CD4-positive, CD25-positive, alpha-beta regulatory T cell (primary cell): ENCODE results near the gene PCDHA13. TPM values are rescaled to one million over a fixed set of nuclear protein-coding genes. Genes with fewer than 3 reads are reported as not detected.

Experiments
- ATAC-seq, 2 donors: fragments of 150-1000 bp; cut with Tn5 transposase; one replicate each; pipeline ENCODE4 v1.10.0; 2021; ENCODE audit warnings: low read depth in 2 of 2, moderate number of reproducible peaks in 2 of 2, moderate library complexity in 1 of 2
- DNase-seq, 3 donors: peaks; one replicate each; pipeline versions ENCODE4 v3.0.0 to v3.0.0-alpha.2; 2012 to 2022; ENCODE audit warnings: mixed read lengths in 1 of 3
- H3K27ac ChIP-seq: one replicate; pipeline ENCODE4 v1.7.0; 2013; ENCODE audit warnings: mild to moderate bottlenecking, low read length; ENCODE audit not compliant: insufficient read depth, poor library complexity, severe bottlenecking
- H3K27me3 ChIP-seq: one replicate; pipeline ENCODE4 v1.7.0; 2013; ENCODE audit warnings: low read length; ENCODE audit not compliant: control insufficient read depth, insufficient read depth
- H3K36me3 ChIP-seq: one replicate; pipeline ENCODE4 v1.7.0; 2013; ENCODE audit warnings: mild to moderate bottlenecking, low read length, moderate library complexity; ENCODE audit not compliant: control insufficient read depth, insufficient read depth
- H3K4me1 ChIP-seq: 2 replicates; pipeline ENCODE4 v1.7.0; 2013; ENCODE audit warnings: mild to moderate bottlenecking, low read length; ENCODE audit not compliant: insufficient read depth, control insufficient read depth, poor library complexity, severe bottlenecking
- H3K4me3 ChIP-seq: one replicate; pipeline ENCODE4 v1.7.0; 2013; ENCODE audit warnings: low read depth, mild to moderate bottlenecking, low read length, moderate library complexity
- H3K9me3 ChIP-seq, 2 experiments: 1 replicate in 1 of 2; 2 replicates in 1 of 2; pipeline ENCODE4 v1.7.0; 2013; ENCODE audit warnings: low read length in 2 of 2, mild to moderate bottlenecking in 1 of 2, moderate library complexity in 1 of 2; ENCODE audit not compliant: control insufficient read depth in 2 of 2
- H3K27ac Mint-ChIP-seq, 3 donors: one replicate each; pipeline ENCODE4 v1.8.0; 2020 to 2022; ENCODE audit warnings: mild to moderate bottlenecking in 3 of 3, mixed read lengths in 3 of 3, moderate library complexity in 2 of 3
- H3K27me3 Mint-ChIP-seq: one replicate; pipeline ENCODE4 v1.8.0; 2022; ENCODE audit warnings: mild to moderate bottlenecking, mixed read lengths
- H3K36me3 Mint-ChIP-seq: one replicate; pipeline ENCODE4 v1.8.0; 2020; ENCODE audit warnings: mixed read lengths
- H3K4me1 Mint-ChIP-seq, 4 donors: one replicate each; pipeline ENCODE4 v1.8.0; 2020 to 2022; ENCODE audit warnings: mixed read lengths in 4 of 4, mild to moderate bottlenecking in 1 of 4
- H3K4me3 Mint-ChIP-seq, 4 donors: one replicate each; pipeline ENCODE4 v1.8.0; 2020 to 2022; ENCODE audit warnings: mild to moderate bottlenecking in 4 of 4, mixed read lengths in 4 of 4, moderate library complexity in 3 of 4
- H3K9me3 Mint-ChIP-seq, 7 donors: one replicate each; pipeline ENCODE4 v1.8.0; 2020 to 2022; ENCODE audit warnings: mixed read lengths in 7 of 7, mild to moderate bottlenecking in 3 of 7, moderate library complexity in 2 of 7
- polyA plus RNA-seq, 4 donors: library from polyadenylated mRNA; unstranded; fragments of 300-500 nt; fragmentation: Illumina TruSeq; gene quantifications; one replicate each; pipeline ENCODE4 v1.2.3, GENCODE V29; 2021
- total RNA-seq: library from RNA; stranded (reverse); gene quantifications from one replicate; pipeline ENCODE4 v1.2.3, GENCODE V29; 2022

Gene PCDHA13
- total and polyA plus RNA-seq, 5 donors from 2014 or later: not detected

DNA sequence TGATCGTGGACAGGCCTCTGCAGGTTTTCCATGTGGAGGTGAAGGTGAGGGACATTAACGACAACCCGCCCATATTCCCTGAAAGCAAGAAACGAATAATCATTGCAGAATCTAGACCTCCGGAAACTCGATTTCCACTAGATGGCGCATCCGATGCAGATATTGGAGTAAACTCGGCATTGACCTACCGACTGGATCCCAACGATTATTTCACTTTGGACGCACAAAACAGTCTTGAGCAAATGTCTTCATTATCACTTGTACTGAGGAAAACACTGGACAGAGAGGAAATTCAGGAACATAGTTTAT lies 621 bp downstream of the PCDHA13 start:
- Mint-ChIP-seq H3K4me1 (no peaks in the 10 kb centered on the region), H3K9me3 (peaks cover 6 to 29% (median 17%) of the 10 kb centered on the region in 7 donors), H3K36me3 (peaks cover 3% of the 10 kb centered on the region), H3K27ac (no peak overlapping the region), H3K4me3 (no peak overlapping the region), H3K27me3 (peaks cover 4% of the 10 kb centered on the region)
- H3K36me3 ChIP-seq: no peaks in the 10 kb centered on the region
- ATAC-seq (no peak), DNase-seq (no peak)
- H3K27ac ChIP-seq: no peak overlapping the region
- H3K9me3 ChIP-seq: peaks cover 11 to 27% of the 10 kb centered on the region in 2 experiments
- no peaks in the 10 kb centered on the region for H3K27me3 ChIP-seq
- H3K4me1 ChIP-seq: no peaks in the 10 kb centered on the region
- H3K4me3 ChIP-seq: no peak overlapping the region

- Histone ChIP-seq H3K27me3 (no peaks in the 10 kb centered on the region), H3K4me1 (no peaks in the 10 kb centered on the region), H3K4me3 (no peak overlapping the region), H3K9me3 (peaks cover 11 to 27% of the 10 kb centered on the region in 2 experiments), H3K27ac (no peak overlapping the region), H3K36me3 (no peaks in the 10 kb centered on the region)
- H3K36me3 Mint-ChIP-seq: peaks cover 3% of the 10 kb centered on the region
- no peak for DNase-seq
- H3K27ac Mint-ChIP-seq: no peak overlapping the region
- ATAC-seq: no peak
- H3K27me3 Mint-ChIP-seq: peaks cover 5% of the 10 kb centered on the region
- H3K4me1 Mint-ChIP-seq: no peaks in the 10 kb centered on the region
- no peak overlapping the region for H3K4me3 Mint-ChIP-seq
- H3K9me3 Mint-ChIP-seq: peaks cover 6 to 30% (median 15%) of the 10 kb centered on the region in 7 donors
Observed at GRCh38 chr5:140883373-140883772, 1.4 kb downstream of the PCDHA13 start.

DNA sequence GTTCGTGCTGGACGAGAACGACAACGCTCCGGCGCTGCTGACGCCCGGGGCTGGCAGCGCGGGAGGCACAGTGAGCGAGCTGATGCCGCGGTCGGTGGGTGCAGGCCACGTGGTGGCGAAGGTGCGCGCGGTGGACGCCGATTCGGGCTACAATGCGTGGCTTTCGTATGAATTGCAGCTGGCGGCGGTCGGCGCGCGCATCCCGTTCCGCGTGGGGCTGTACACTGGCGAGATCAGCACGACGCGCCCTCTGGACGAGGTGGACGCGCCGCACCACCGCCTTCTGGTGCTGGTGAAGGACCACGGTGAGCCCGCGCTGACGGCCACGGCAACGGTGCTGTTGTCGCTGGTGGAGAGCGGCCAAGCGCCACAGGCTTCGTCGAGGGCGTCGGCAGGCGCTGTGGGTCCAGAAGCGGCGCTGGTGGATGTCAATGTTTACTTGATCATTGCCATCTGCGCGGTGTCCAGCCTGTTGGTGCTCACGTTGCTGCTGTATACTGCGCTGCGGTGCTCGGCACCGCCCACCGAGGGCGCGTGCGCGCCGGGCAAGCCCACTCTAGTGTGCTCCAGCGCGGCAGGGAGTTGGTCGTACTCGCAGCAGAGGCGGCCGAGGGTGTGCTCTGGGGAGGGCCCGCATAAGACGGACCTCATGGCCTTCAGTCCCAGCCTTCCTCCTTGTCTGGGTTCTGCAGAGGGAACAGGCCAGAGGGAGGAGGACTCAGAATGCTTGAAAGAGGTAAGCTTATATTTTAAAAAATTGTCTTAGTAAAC lies 2.2 kb downstream of the PCDHA13 start:
- no peak overlapping the region for H3K27ac ChIP-seq
- H3K4me1 ChIP-seq: no peaks in the 10 kb centered on the region
- Mint-ChIP-seq H3K27ac (no peak overlapping the region), H3K4me1 (no peaks in the 10 kb centered on the region), H3K27me3 (peaks cover 5% of the 10 kb centered on the region), H3K4me3 (no peak overlapping the region), H3K9me3 (peaks cover 6 to 30% (median 15%) of the 10 kb centered on the region in 7 donors), H3K36me3 (peaks cover 3% of the 10 kb centered on the region)
- no peaks in the 10 kb centered on the region for H3K36me3 ChIP-seq
- ATAC-seq (no peak), DNase-seq (no peak)
- H3K27me3 ChIP-seq: no peaks in the 10 kb centered on the region
- H3K4me3 ChIP-seq: no peak overlapping the region
- H3K9me3 ChIP-seq: peaks cover 11 to 27% of the 10 kb centered on the region in 2 experiments

- Mint-ChIP-seq H3K4me3 (no peak overlapping the region), H3K36me3 (no peaks in the 10 kb centered on the region), H3K27ac (no peak overlapping the region), H3K9me3 (peaks cover 0 to 17% (median 5%) of the 10 kb centered on the region in 7 donors), H3K4me1 (no peaks in the 10 kb centered on the region), H3K27me3 (no peaks in the 10 kb centered on the region)
- Histone ChIP-seq H3K4me1 (no peaks in the 10 kb centered on the region), H3K4me3 (no peak overlapping the region), H3K9me3 (no peaks in the 10 kb centered on the region), H3K27ac (no peak overlapping the region), H3K36me3 (no peaks in the 10 kb centered on the region), H3K27me3 (no peaks in the 10 kb centered on the region)
- ATAC-seq: no peak
- no peak for DNase-seq
Observed at GRCh38 chr5:140916325-140916724, 34.4 kb downstream of the PCDHA13 start.

GRCh38 chr5:140923601-140924000 lies 41.7 kb downstream of the PCDHA13 start:
- H3K36me3 Mint-ChIP-seq: no peaks in the 10 kb centered on the region
- no peaks in the 10 kb centered on the region for H3K9me3 ChIP-seq
- H3K27me3 Mint-ChIP-seq: peaks cover 28% of the 10 kb centered on the region
- H3K27me3 ChIP-seq: peaks cover 7% of the 10 kb centered on the region
- H3K27ac ChIP-seq: no peak overlapping the region
- H3K36me3 ChIP-seq: no peaks in the 10 kb centered on the region
- DNase-seq (no peak), ATAC-seq (no peak)
- H3K4me3 ChIP-seq: no peak overlapping the region
- no peak overlapping the region for H3K4me3 Mint-ChIP-seq
- H3K4me1 Mint-ChIP-seq: peaks cover 0 to 13% (median 0%) of the 10 kb centered on the region in 4 donors
- H3K4me1 ChIP-seq: no peaks in the 10 kb centered on the region
- peaks cover 0 to 8% (median 2%) of the 10 kb centered on the region in 7 donors for H3K9me3 Mint-ChIP-seq
- no peak overlapping the region for H3K27ac Mint-ChIP-seq

GRCh38 chr5:140925806-140926442 lies 44.0 kb downstream of the PCDHA13 start, which contains the start of gene PCDHAC1:
Gene PCDHAC1 (plus strand): TSS chr5:140926299. CDS start chr5:140926893, 594 bp downstream.
- H3K27me3 Mint-ChIP-seq: peaks cover 35% of the 10 kb centered on the region
- no peak within 1 kb of the TSS for H3K4me3 ChIP-seq

GRCh38 chr5:140926443-140927227 lies 44.7 kb downstream of the PCDHA13 start:
- H3K4me1 ChIP-seq: no peaks in the 10 kb centered on the region
- no peaks in the 10 kb centered on the region for H3K36me3 Mint-ChIP-seq
- H3K27me3 ChIP-seq: peaks cover 7% of the 10 kb centered on the region
- no peak for ATAC-seq
- H3K27ac Mint-ChIP-seq: no peak overlapping the region
- H3K27me3 Mint-ChIP-seq: peaks cover 39% of the 10 kb centered on the region
- peak overlapping the region in 3 of 4 donors; percentile 38 to 72 (median 44) for H3K4me3 Mint-ChIP-seq
- no peaks in the 10 kb centered on the region for H3K9me3 ChIP-seq
- H3K4me1 Mint-ChIP-seq: peaks cover 0 to 13% (median 0%) of the 10 kb centered on the region in 4 donors
- no peak overlapping the region for H3K27ac ChIP-seq
- peak in 1 of 3 donors; percentile 16 for DNase-seq
- no peaks in the 10 kb centered on the region for H3K36me3 ChIP-seq
- no peak overlapping the region for H3K4me3 ChIP-seq
- peaks cover 0 to 13% (median 2%) of the 10 kb centered on the region in 7 donors for H3K9me3 Mint-ChIP-seq

More at GRCh38 chr5:140925806-140926442, 44.0 kb downstream of the PCDHA13 start, which contains the start of gene PCDHAC1:
- Mint-ChIP-seq H3K9me3 (peaks cover 0 to 12% (median 2%) of the 10 kb centered on the region in 7 donors), H3K36me3 (no peaks in the 10 kb centered on the region), H3K4me3 (peak within 1 kb of the TSS in 3 of 4 donors; percentile 38 to 72 (median 44)), H3K27ac (no peak within 1 kb of the TSS), H3K4me1 (peaks cover 0 to 13% (median 0%) of the 10 kb centered on the region in 4 donors)
- no peaks in the 10 kb centered on the region for H3K9me3 ChIP-seq
- DNase-seq (no peak), ATAC-seq (no peak)
- H3K27ac ChIP-seq: no peak within 1 kb of the TSS
- H3K27me3 ChIP-seq: peaks cover 7% of the 10 kb centered on the region
- no peaks in the 10 kb centered on the region for H3K4me1 ChIP-seq
- no peaks in the 10 kb centered on the region for H3K36me3 ChIP-seq
